NB4 (cell line): ENCODE results near the gene GADD45A.

Experiments
- DNase-seq: peaks from one replicate; pipeline ENCODE4 v3.0.0; 2010; ENCODE audit warnings: low read depth
- H3K4me3 ChIP-seq: one replicate; pipeline ENCODE4 v1.5.1; 2011; ENCODE audit warnings: mild to moderate bottlenecking, low read depth, low read length, moderate library complexity
- CTCF ChIP-seq: IDR thresholded peaks from one replicate; pipeline ENCODE4 v1.5.1; 2012; ENCODE audit warnings: low read depth, low read length
- MAX ChIP-seq: IDR thresholded peaks from 2 replicates; pipeline ENCODE4 v1.6.1; 2011; ENCODE audit warnings: low read depth, low read length
- MYC ChIP-seq: IDR thresholded peaks from 2 replicates; pipeline ENCODE4 v1.6.1; 2011; ENCODE audit warnings: low read depth, low read length
- POLR2A ChIP-seq: IDR thresholded peaks from 2 replicates; pipeline ENCODE4 v1.6.1; 2011; ENCODE audit warnings: mild to moderate bottlenecking; ENCODE audit not compliant: insufficient read length; ENCODE audit errors: extremely low read depth

GADD45A gene

GRCh38 chr1:67734323-67734690 is 49.3 kb downstream of the GADD45A start:
- H3K4me3 ChIP-seq, result no peak overlapping the region
- TF ChIP-seq CTCF (no peak), MYC (no peak), POLR2A (no peak), MAX (no peak)
- DNase-seq, result no peak

GRCh38 chr1:67735206-67735605 is 50.2 kb downstream of the GADD45A start:
- DNase-seq, result no peak
- TF ChIP-seq POLR2A, result no peak
- TF ChIP-seq CTCF, result no peak
- no peak for TF ChIP-seq MYC
- no peak for TF ChIP-seq MAX
- H3K4me3 ChIP-seq, result no peak overlapping the region

- no peak overlapping the region for H3K4me3 ChIP-seq
- DNase-seq, result no peak
- TF ChIP-seq CTCF, result no peak
- no peak for TF ChIP-seq MYC
- TF ChIP-seq POLR2A, result no peak
- no peak for TF ChIP-seq MAX
Observed at GRCh38 chr1:67735806-67736627, 51.0 kb downstream of the GADD45A start.

- TF ChIP-seq POLR2A (no peak), CTCF (no peak), MYC (no peak), MAX (no peak)
- H3K4me3 ChIP-seq, result no peak overlapping the region
- no peak for DNase-seq
Observed at GRCh38 chr1:67736750-67737149, 51.7 kb downstream of the GADD45A start.

GRCh38 chr1:67737875-67738274 is 52.9 kb downstream of the GADD45A start:
- TF ChIP-seq MAX (no peak), MYC (no peak), POLR2A (no peak), CTCF (no peak)
- DNase-seq, result no peak
- no peak overlapping the region for H3K4me3 ChIP-seq
